Activated T-cell treated with anti-CD3 and anti-CD28 coated beads for 1 hour (primary cell): ENCODE results near the gene SOS1.

Source experiments
- DNase-seq: peaks from one replicate; pipeline ENCODE4 v3.0.0-alpha.2; 2020; ENCODE audit warnings: low read depth

Gene SOS1

DNA sequence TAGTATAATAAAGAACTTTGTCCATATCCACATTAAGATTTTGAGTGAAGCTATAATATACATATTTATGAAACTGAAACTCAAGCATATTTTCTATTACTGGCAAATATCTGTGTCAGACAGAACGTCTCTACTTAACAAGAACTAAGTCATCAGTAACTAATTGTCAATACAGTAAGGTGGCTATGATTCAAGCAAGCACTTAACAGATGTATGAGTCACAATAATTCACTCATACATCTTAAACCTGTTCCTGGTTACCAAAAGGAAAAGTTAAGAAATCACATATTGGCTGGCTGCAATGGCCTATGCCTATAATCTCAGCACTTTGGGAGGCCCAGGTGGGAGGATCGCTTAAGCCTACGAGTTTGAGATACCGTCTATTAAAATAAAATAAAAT lies 96.0 kb downstream of the SOS1 start:
- DNase-seq: no peak

DNA sequence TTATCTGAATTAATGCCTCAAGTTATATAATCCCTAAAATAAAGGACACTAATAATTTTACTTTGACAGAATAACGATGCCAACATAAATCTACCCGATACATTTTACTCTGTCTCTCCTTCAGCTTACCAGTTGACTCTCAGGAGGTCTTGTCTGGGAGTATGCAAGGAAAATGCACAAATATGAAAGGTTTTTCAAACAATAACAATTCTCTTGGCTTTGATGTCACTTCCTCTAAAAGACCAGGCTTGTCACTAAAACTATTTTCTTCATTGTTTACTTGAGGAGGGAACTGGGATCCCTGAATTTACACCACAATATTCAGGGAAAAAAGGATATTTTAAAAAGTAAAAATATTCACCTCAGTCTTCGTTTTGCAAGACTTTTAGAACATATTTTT lies 97.2 kb downstream of the SOS1 start:
- DNase-seq: no peak

DNA sequence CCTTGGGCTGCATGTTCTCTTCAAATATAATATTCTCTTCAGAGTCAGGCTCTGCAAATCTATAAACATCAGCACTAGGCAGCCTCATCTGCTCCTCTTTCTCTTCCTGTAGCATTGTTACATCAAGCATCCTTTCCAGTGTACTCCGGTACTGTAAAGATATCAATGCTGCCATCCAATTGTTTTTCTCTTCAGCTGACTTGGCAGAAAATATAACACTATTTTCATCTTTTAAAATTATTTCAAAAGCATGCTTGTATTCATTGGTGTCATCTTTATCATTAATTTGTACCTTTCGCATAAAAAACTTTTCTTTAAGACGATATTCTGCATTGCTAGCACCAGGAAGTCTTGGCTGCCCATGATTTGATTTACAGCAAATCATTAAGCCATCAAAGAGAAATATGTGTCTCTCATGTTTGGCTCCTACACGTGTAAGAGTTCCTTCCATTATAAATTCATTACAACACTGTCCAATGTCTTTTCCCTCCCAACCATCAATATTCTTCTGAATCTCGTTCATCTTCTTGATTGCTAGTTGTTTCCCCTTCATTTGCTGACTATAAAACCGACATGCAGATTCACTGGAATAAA lies 98.1 kb downstream of the SOS1 start:
- no peak for DNase-seq

DNA sequence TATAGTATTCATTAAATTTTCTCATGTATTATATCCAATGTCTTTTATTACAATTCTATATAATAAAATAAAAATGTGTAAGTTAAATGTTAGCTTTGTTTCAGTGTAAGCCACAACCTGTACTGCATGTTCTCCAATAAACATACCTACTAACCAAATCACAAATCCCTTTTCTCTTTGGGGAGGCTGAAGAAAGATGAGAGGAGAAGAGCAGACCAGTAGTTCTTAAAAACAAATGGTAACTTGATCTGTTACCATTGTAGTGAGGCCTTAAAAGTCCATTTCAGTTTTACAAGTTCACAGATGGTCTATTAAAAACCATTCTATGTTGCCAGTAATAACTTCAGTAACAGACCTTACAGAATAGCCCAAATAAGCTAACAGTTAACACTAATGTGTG lies 100.5 kb downstream of the SOS1 start:
- no peak for DNase-seq

DNA sequence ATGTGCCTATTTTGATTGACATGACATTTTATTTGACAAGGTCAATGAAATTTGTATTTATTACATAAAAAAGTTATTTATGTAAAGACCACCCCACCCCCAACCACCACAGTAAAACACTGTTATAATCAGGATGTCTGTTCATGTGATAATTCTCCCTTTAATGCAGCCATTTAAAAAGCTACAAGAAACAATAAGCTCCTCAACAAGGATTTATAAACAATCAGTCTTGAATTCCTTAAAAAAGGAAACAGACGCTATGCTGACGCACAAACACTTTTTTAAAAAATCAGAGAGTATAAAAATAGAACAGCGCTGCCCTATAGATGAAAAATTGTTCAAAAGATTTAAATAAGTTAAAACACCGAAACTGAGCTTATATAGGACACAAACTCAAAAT lies 102.2 kb downstream of the SOS1 start:
- DNase-seq: no peak

DNA sequence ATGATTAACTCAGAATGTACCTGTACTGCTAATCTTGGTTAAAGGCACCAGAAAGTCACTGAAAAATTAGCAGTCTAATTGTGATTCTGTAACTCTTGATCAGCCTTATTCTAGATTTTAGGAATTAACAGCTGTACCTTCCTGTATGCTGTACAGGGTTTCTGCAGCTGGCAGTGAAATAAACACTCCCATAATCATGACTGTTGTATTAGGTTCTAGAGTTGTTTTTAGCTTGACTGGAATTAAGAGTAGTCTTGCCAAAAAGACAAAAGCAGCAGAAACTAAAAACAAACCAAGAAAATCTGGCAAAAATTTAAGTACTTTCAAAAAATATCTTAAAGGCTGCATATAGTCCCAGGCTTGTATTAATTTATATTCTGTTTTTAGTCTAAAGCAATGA lies 103.5 kb downstream of the SOS1 start:
- no peak for DNase-seq

DNA sequence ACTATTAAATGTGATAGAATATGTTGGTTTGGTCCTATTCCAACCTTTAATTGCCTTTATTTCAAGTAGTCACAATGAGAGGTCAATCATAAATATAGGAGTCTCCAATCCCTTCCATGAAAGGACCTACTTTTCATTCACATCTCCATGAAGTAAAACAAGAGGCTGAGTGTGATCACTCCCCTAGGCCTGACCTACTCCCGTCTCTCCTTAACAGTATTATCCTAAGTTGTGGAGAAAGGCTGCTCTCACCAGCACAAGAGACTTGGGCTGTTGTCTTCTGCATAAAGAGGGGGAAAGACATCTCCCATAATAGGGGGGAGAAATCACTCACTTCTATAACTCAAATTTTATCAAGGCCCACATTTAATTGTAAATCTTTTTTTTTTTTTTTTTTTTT lies 105.4 kb downstream of the SOS1 start:
- no peak for DNase-seq

DNA sequence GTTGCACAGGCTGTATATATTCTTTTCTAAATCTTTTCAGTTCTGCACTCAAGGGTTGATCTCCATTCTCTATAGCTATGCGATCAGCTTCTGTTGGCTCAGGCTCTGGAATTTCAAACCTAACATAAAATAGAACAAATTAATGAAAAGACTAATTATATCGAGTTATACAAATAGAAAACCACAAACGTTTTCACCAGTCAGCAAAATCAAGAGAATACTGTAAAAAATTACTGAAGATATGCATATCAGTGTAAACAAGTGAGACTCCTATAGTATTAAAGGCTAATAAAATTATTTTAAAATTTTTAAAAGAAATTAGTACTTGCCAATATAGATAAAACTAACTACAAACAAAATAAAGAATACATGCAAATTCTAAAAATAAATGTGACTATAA lies 107.0 kb downstream of the SOS1 start:
- DNase-seq: no peak

DNA sequence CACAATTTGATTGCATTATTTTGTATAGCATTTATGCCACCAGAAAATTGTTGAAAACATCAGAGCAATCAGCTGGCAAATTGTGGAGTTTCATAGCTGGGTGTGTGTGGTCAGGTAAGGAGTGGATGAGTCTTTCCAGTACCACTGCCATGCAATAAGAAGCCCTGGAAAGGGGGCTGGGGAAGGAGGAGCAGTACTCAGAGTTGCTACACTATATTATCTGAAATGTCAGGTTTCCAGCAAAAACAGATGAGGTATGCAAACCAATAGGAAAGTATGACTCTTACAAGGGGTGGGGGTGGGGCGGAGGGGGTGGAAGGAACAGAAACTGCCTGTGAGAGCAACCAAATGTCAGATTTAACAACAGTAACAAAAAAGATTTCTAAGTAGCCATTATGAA lies 112.2 kb downstream of the SOS1 start:
- no peak for DNase-seq

DNA sequence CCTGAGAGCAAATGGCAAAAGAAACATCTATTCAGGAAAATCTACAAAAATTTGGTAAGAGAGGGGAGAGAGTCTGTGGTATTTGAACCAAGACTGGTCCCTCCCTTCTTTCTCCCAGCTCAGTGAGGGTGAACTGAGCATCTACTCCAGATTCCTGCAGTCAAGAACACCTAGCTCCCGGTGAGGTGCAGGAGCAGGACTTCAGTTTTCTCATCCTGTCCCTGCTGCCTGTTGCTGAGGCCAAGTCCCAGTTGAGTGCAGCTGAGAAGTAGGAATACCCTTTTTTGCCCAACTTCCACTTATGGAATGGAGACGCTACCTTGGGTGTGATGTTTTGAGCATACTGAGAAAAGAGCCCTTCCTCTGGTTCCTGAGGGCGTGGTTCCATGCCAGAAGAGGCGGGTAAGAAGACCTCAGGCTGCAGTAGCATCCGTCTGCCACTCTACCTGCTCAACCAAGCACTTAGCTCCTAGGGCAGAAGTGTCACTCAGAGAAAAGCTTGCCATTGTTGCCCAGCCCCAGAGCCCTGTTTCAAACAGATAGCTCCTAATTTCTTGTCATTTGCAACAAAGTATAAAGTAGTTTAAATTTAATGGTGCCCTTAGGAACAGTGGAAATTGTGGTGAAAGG lies 112.9 kb downstream of the SOS1 start:
- DNase-seq: no peak

DNA sequence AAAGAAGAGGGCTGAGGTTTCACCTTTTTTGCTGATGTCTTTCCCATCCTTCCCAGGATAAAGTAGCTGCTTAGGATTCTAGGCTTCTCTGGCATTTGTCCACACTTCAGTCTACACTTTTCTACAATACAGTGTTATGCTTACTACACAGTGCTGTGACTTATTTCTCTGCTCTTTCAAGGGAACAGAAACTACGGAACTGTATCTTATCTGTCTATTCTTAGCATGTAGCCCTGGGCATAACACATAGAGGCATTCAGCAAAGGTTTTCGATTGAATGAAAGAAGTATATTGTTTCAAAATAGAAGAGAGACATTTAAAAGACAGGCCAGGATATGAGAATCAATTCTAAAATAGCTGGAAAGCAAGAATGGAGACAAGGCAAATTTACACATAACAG lies 120.3 kb downstream of the SOS1 start:
- no peak for DNase-seq

DNA sequence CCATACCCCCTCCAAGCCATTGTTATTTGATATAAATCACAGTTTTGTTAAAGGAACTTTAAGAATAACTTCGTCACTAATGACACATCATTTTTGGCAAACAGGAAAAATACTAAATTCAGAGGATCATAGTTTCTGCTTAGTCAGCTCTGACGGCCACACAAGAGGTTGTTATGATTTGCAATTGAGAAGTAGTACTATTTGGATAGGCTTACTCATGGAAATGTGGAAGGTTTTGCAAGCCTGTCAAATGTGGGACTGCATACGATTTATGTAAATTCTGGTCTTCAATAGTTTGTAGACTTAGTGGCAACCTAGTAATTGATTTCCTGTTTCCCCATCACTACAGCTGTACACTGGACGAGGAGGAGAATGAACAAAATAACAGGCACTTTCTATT lies 123.1 kb downstream of the SOS1 start:
- no peak for DNase-seq

DNA sequence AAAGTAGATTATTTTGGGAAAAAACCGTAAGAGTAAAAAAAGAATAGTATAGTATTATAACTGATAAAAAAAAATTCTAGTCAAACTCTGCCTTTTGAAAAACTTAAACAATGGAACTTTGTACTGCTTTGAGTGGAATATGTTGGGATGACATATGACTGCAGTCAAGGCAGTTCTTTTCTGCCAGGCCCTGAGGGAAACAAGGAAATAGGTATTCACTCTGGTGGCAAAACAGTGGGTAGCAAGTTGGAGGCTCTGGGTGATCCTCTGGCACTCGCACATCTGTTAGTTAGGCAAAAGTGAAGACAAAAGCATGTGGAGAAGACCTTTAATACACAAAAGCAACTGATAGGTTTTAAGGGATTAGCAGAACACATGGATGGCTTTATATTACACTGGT lies 129.0 kb downstream of the SOS1 start:
- DNase-seq: no peak

DNA sequence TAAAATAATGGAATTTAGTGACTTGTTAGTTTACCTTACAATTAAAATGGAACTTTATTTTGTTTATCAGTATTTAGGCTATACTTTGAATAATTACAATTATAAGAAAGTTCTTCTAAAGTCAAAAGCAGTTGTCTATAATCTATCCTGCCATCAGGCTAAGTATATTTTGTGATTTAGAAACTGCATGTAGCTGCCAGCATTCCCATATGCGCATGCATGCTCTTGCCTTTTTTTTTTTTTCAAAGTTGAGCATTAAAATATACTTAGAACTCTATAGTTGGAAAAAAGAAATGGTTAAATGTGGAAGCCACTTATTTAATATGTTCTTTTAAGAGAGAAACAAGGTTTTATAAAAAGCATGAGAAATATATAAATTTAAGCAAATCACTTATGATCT lies 132.1 kb downstream of the SOS1 start:
- DNase-seq: no peak

DNA sequence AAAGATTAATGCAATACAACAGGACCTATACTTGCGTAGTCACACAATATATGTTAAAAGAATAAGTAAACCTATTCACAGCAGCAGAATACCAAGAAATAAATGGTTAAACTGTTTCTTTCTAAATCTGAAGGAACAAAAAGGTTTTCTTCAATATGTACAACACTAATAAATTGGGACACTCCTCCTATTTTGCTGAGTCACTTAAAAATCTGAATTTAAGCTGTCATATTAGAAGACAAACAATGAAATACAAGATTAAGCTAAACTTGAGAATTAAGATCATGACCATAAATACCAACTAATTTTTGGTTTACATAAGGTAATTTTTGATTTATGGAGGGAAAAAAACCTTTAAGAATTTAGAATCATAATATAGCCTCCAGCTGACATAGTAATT lies 138.4 kb downstream of the SOS1 start:
- no peak for DNase-seq

DNA sequence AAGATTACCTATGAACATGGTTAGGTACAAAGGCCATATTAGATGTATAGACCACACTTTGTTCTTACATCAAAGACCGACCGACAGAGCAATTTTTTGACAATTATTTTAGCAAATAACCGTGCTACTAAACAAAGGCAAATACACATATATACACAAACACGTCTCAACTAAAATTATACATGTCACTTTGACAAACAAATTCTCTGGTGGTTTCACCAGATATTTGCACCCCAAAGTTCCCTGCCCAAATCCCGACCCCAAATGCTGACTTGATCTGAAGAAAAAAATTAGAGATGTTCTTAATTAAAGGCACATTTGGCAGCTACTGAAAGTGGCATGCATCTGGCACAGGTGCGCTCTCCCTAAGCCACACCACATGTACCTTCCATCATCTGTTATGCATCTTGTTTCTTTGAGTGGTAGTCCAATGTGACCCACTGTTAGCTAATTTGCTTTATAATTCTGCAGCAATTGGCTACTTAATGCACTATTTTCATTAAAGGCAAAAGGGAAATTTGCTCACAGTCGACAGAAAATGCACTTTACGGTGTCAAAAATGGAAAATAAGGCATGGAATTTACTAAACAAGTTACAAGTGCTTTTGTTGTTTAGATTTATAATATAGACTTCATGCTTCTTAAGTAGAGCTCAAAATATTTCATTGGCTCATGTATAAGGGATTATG lies 139.0 kb downstream of the SOS1 start:
- DNase-seq: no peak

DNA sequence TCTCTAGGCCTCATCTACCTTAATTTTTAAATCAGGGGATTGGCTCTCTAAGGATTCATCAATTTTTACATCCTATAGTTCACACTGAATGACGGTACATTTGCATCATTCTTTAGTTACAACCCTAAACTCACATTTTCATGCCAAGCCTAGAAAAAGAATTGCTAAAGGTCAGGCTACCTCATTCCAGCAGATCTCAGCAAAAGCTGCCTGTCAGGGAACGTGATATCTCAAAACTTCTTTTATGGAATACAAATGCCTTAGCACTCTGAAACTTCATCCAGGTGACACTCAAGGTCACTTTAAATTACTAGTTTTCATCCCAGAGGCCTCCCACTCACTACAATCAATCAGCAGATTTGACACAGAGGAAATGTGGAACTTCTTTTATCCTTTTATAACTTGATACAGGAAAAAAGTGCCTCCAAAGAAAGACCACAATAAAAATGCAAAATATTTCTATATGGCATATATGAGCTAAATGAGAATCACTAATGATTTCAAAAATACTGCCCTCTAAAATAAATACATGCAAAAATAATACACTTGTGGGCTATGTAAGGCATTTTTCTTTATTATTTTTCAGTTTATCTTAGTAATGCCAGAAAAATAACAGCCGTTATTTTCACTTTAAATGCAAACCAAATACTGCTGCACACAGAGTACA lies 139.7 kb downstream of the SOS1 start:
- no peak for DNase-seq

DNA sequence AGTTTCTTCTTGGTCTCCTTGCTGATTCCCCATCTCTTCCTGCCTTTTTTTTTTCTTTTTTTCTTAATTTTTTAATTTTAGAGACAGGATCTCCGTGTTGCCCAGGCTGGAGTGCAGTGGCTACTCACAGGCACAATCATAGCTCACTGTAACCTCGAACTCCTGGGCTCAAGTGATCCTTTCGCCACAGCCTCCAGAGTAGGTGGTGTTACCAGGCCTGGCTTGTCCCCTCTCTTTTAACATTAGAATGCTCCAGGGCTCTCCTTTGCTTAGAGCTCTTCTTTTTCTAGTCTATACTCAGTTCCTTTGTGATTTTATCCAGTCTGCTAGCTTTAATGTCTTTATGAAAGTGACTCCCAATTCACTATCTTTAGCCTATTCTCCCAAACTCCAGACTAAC lies 141.9 kb downstream of the SOS1 start:
- no peak for DNase-seq

DNA sequence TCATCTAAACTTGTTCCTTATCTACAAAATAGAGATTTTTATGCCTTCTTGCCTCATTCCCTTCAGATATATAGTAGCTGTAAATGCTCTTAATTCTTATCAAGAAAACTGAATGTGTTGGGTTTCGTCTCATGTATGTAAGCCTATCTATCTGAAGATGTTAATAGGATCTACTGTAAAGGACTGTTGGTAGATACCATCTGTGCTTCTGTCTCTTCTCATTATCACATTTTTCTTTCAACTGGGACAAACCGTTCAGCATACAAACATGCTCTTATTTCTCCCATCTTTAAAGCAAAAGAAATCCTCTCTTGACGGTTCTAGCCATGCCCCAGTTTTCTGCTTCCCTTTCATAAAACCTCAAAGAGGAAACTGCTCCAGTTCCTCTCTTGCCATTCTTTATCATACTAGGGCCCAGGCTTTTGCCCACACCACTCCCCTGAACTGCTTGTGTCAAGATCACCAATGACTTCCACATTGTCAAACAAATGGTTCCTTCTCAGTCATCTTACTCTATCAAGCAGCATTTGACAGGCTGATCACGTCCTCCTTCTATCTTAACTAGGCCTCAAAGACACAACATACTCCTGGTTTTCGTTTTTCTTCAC lies 142.5 kb downstream of the SOS1 start:
- DNase-seq: no peak

DNA sequence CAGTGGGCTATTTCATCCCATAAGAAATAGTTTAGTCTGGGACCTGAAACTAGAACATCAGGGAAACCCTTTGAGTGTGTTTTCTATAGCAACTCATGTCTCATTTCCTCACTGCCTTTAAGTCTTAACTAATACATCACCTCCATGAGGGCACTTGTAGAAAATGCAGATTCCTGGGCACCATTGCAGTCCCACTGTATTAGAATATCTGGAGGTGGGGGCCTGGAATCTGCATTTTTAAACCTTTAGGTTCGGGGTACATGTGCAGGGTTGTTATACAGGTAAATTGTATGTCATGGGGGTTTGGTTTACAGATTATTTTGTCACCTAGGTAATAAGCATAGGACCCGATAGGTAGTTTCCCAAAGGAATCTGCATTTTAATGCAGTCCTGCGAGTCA lies 143.8 kb downstream of the SOS1 start:
- no peak for DNase-seq

DNA sequence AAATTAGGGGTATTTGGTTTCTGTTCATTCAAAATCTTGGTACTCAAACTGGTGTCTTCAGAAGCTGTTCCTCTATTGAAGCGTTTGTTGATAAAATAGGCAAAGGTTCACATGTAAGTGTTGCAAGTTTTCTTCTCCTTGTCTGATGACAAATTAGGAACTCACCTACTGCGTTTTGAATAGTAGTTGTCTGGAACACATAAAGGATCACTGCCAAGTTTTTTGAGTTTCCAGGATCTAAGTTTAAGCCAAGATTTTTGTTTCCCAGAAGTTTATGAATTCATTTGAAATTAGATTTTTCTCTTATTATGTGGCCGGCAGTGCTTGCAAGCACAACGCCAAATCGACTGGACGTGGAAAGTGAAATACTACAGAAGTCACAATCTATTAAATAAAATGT lies 145.8 kb downstream of the SOS1 start:
- no peak for DNase-seq

DNA sequence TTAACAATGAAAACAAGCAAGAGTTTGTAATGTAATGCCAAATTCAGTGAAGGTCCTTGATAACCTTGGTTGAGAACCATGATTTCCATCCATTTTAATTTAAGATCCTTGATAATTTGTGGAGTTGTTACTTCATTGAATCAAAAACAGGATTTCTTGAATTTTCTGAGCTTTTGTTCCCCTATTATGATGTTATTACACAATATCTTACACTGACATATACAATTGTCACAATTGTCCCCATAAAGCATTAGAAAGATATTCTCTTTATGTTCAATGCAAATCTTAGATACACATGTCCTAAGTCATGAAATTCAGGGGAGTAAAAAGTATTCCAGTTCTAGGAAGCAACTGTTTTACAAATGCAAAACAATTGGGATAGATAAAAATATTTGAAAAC lies 147.6 kb downstream of the SOS1 start:
- no peak for DNase-seq

DNA sequence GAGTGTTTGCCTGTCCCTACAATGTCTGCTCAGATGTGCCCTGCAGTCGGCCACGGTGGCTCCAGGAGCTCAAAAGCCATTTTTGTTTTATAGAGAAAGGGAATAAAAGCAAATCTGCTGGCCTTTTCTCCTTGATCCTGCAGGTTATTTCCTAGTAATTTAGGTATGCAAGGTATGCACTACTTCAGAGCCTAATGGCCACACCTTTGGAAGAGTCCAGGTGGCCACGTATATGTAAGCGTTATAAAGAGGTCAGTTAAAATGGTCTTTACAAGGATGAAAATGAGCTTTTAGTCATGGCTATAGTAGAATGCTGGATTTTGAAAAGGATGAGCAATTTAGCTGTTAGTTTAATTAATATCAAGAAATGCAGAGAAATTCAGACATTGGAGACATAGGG lies 149.5 kb downstream of the SOS1 start:
- DNase-seq: no peak
